ENCODE measurements around the gene NPAS2.

DNA sequence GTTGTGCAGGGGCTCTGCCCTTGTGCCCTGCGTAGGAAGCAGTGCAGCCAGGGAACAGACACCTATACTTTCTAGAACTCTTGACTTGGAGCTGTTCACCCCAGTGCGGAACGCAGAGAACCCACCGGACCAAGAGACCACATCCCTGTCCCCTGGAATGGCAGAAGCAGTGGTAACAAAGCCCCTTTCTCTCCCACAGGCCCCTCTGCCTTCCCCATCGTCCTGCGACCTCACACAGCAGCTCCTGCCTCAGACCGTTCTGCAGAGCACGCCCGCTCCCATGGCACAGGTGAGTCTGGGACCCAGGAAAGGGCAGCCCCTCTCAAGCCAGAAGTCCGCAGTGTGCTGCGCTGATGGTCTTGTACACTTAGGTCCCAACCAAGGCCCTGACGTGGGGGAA lies 157.6 kb downstream of the NPAS2 start:
- no peak for TF ChIP-seq POLR2A (IDR thresholded peaks at IDR 0.05)
- TF ChIP-seq, protein P1, sequence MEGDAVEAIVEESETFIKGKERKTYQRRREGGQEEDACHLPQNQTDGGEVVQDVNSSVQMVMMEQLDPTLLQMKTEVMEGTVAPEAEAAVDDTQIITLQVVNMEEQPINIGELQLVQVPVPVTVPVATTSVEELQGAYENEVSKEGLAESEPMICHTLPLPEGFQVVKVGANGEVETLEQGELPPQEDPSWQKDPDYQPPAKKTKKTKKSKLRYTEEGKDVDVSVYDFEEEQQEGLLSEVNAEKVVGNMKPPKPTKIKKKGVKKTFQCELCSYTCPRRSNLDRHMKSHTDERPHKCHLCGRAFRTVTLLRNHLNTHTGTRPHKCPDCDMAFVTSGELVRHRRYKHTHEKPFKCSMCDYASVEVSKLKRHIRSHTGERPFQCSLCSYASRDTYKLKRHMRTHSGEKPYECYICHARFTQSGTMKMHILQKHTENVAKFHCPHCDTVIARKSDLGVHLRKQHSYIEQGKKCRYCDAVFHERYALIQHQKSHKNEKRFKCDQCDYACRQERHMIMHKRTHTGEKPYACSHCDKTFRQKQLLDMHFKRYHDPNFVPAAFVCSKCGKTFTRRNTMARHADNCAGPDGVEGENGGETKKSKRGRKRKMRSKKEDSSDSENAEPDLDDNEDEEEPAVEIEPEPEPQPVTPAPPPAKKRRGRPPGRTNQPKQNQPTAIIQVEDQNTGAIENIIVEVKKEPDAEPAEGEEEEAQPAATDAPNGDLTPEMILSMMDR (IDR thresholded peaks at IDR 0.05), result no peak

Data from adrenal gland (tissue), 5 donors.